Measurements from ENCODE around the gene EDDM13.

- TF ChIP-seq CTCF (IDR thresholded peaks at IDR 0.05) = no peak
- no peak for TF ChIP-seq POLR2A (IDR thresholded peaks at IDR 0.05)
Observed at GRCh38 chr19:56261145-56261544, 11.4 kb upstream of the EDDM13 start.

Measured in Peyer's patch (tissue), 4 donors.